PC-9 (cell line): ENCODE results near the gene IER3. TPM values are rescaled to one million over a fixed set of nuclear protein-coding genes. Genes with fewer than 3 reads are reported as not detected.

Experiments used
- BruUV-seq: library from RNA; stranded (reverse); fragments of 400-500 nt; replicated peaks from 2 replicates; lab custom pipeline; 2021; lab: Mats Ljungman, UMichigan
- CTCF ChIA-PET: fragments of 300-600 bp; sonication (Branson Sonifier 250); formaldehyde crosslinking; loops from one replicate; lab custom pipeline; 2022; ENCODE audit warnings: antibody characterized with exemption; lab: Charles Lee
- POLR2A ChIA-PET: fragments of 300-600 bp; sonication (Branson Sonifier 250); formaldehyde crosslinking; loops from one replicate; lab custom pipeline; 2022; ENCODE audit warnings: antibody characterized with exemption; ENCODE audit not compliant: unreplicated experiment; lab: Charles Lee
- DNase-seq, 2 experiments: peaks; one replicate each; pipeline versions ENCODE4 v3.0.0 to v3.0.0-alpha.2; 2015 to 2022; ENCODE audit warnings: mixed read lengths in 1 of 2
- H2AFZ ChIP-seq: fragments of 200-600 bp; sonication (generic); 2 replicates; pipeline ENCODE4 v1.8.1; 2017; ENCODE audit warnings: antibody characterized with exemption
- H3F3A ChIP-seq: fragments of 200-600 bp; sonication (generic); 2 replicates; pipeline ENCODE4 v1.8.1; 2017; ENCODE audit warnings: antibody characterized with exemption, mild to moderate bottlenecking, low read depth; ENCODE audit not compliant: insufficient read depth
- H3K27ac ChIP-seq: fragments of 200-600 bp; sonication (generic); 2 replicates; pipeline ENCODE4 v1.6.1; 2016; ENCODE audit warnings: mixed run types
- H3K27me3 ChIP-seq: fragments of 200-600 bp; sonication (generic); 2 replicates; pipeline ENCODE4 v1.6.1; 2016; ENCODE audit warnings: low read depth, mixed run types; ENCODE audit not compliant: insufficient read depth
- H3K36me3 ChIP-seq: fragments of 200-600 bp; sonication (generic); 2 replicates; pipeline ENCODE4 v1.6.1; 2016; ENCODE audit warnings: low read depth, mixed run types
- H3K4me1 ChIP-seq: fragments of 200-600 bp; sonication (generic); replicated peaks from 2 replicates; pipeline ENCODE4 v1.6.1; 2016; ENCODE audit warnings: mixed run types; ENCODE audit not compliant: insufficient read depth
- H3K4me2 ChIP-seq: fragments of 200-600 bp; sonication (generic); 2 replicates; pipeline ENCODE4 v1.6.1; 2017; ENCODE audit warnings: mixed run types
- H3K4me3 ChIP-seq: fragments of 200-600 bp; sonication (generic); 2 replicates; pipeline ENCODE4 v1.6.1; 2016; ENCODE audit warnings: mixed run types
- H3K79me2 ChIP-seq: fragments of 200-600 bp; sonication (generic); 2 replicates; pipeline ENCODE4 v1.6.1; 2017; ENCODE audit warnings: low read depth, mixed run types
- H3K9me2 ChIP-seq: fragments of 200-600 bp; sonication (generic); 2 replicates; pipeline ENCODE4 v1.8.1; 2017; ENCODE audit warnings: mild to moderate bottlenecking; ENCODE audit not compliant: insufficient read depth
- H3K9me3 ChIP-seq: fragments of 200-600 bp; sonication (generic); 2 replicates; pipeline ENCODE4 v1.8.1; 2016; ENCODE audit warnings: low read depth; ENCODE audit not compliant: insufficient read depth
- H4K20me1 ChIP-seq: fragments of 200-600 bp; sonication (generic); 2 replicates; pipeline ENCODE4 v1.8.1; 2017; ENCODE audit not compliant: insufficient read depth
- CTCF ChIP-seq: fragments of 200-600 bp; sonication (generic); conservative IDR thresholded peaks from 2 replicates; pipeline ENCODE4 v1.6.1; 2017; ENCODE audit warnings: mixed run types, antibody characterized with exemption, mild to moderate bottlenecking, moderate library complexity
- EZH2 ChIP-seq: fragments of 200-600 bp; sonication (generic); IDR thresholded peaks from 2 replicates; pipeline ENCODE4 v1.8.0; 2017; ENCODE audit warnings: antibody characterized with exemption, low read depth
- intact Hi-C: fragments of 100-400 bp; cut with micrococcal nuclease; formaldehyde crosslinking; loops from one replicate; pipeline ENCODE4 v1.10.0; 2022; ENCODE audit not compliant: unreplicated experiment
- total RNA-seq: library from RNA; stranded (reverse); gene quantifications from 2 replicates; pipeline ENCODE4 v1.2.3, GENCODE V29; 2021

Gene IER3
- total RNA-seq, 1 experiment from 2014 or later, result 117 TPM

GRCh38 chr6:30774701-30775100 is 30.4 kb upstream of the IER3 start:
- H3K36me3 ChIP-seq, result no peaks in the 10 kb centered on the region
- no peak overlapping the region for H3K4me2 ChIP-seq
- TF ChIP-seq EZH2 (no peak), CTCF (no peak)
- H3K27ac ChIP-seq, result no peak overlapping the region
- no peak for DNase-seq
- no peaks in the 10 kb centered on the region for H3K9me2 ChIP-seq
- H3K79me2 ChIP-seq, result no peaks in the 10 kb centered on the region
- BruUV-seq, result no TSS peak
- H3F3A ChIP-seq, result peaks cover 13% of the 10 kb centered on the region
- H2AFZ ChIP-seq, result no peak overlapping the region
- no peak overlapping the region for H3K4me3 ChIP-seq
- ChIA-PET POLR2A (interaction anchor here (0.6 kb wide), 2 partner anchors 36 to 362 kb away, joined by 3 to 11 read pairs; no protein-coding TSS in a partner anchor), CTCF (interaction anchor here (0.7 kb wide), 1 partner anchor 13 kb away, joined by 5 read pairs; no protein-coding TSS in a partner anchor)
- no peaks in the 10 kb centered on the region for H3K9me3 ChIP-seq
- intact Hi-C loops, result no loop called here
- H4K20me1 ChIP-seq, result no peaks in the 10 kb centered on the region
- H3K27me3 ChIP-seq, result no peaks in the 10 kb centered on the region
- H3K4me1 ChIP-seq, result peaks cover 37% of the 10 kb centered on the region

- Histone ChIP-seq H3K4me3 (no peak overlapping the region), H3K9me3 (no peaks in the 10 kb centered on the region), H3K36me3 (no peaks in the 10 kb centered on the region), H3K4me1 (peaks cover 54% of the 10 kb centered on the region), H4K20me1 (no peaks in the 10 kb centered on the region), H3K9me2 (no peaks in the 10 kb centered on the region), H3K27ac (peak overlapping the region; percentile 94), H2AFZ (peak overlapping the region; percentile 7; the same call in 1 of the 2 replicates), H3F3A (peaks cover 41% of the 10 kb centered on the region), H3K79me2 (no peaks in the 10 kb centered on the region), H3K27me3 (no peaks in the 10 kb centered on the region), H3K4me2 (peak overlapping the region; percentile 73)
- POLR2A ChIA-PET, result interaction anchor here (0.6 kb wide), 1 partner anchor 52 kb away, joined by 6 read pairs; no protein-coding TSS in a partner anchor
- BruUV-seq, result no TSS peak
- CTCF ChIA-PET, result interaction anchor here (1.0 to 2.3 kb wide), 2 partner anchors 12 to 18 kb away, joined by 9 to 12 read pairs; no protein-coding TSS in a partner anchor
- TF ChIP-seq CTCF (no peak), EZH2 (no peak)
- intact Hi-C loops, result no loop called here
- DNase-seq, result no peak
Observed at GRCh38 chr6:30770592-30770991, 26.2 kb upstream of the IER3 start.

- ChIA-PET CTCF (interaction anchor here (1.0 to 2.3 kb wide), 2 partner anchors 13 to 18 kb away, joined by 9 to 12 read pairs; no protein-coding TSS in a partner anchor), POLR2A (interaction anchor here (0.6 to 1.9 kb wide), 5 partner anchors 12 to 286 kb away, joined by 4 to 14 read pairs (median 6); no protein-coding TSS in a partner anchor)
- peaks cover 51% of the 10 kb centered on the region for H3K4me1 ChIP-seq
- no peaks in the 10 kb centered on the region for H3K27me3 ChIP-seq
- no peak for TF ChIP-seq CTCF
- no peak for TF ChIP-seq EZH2
- no peaks in the 10 kb centered on the region for H3K79me2 ChIP-seq
- no peaks in the 10 kb centered on the region for H3K9me3 ChIP-seq
- DNase-seq, result no peak
- H3K4me2 ChIP-seq, result peak overlapping the region; percentile 73
- BruUV-seq, result no TSS peak
- H4K20me1 ChIP-seq, result no peaks in the 10 kb centered on the region
- H3K4me3 ChIP-seq, result peak overlapping the region; percentile 25; the same call in 1 of the 2 replicates
- H2AFZ ChIP-seq, result peak overlapping the region; percentile 7; the same call in 1 of the 2 replicates
- intact Hi-C loops, result loop anchor here (1.0 to 2.0 kb wide), 2 partner anchors 13 to 18 kb away; no protein-coding TSS in a partner anchor
- no peaks in the 10 kb centered on the region for H3K9me2 ChIP-seq
- H3K27ac ChIP-seq, result peak overlapping the region; percentile 94
- H3K36me3 ChIP-seq, result no peaks in the 10 kb centered on the region
- peaks cover 47% of the 10 kb centered on the region for H3F3A ChIP-seq
Observed at GRCh38 chr6:30769853-30770524, 25.6 kb upstream of the IER3 start.
